Keratinocyte (primary cell): ENCODE results near the gene EXD2. TPM values are rescaled to one million over a fixed set of nuclear protein-coding genes. Genes with fewer than 3 reads are reported as not detected.

Source experiments
- DNase-seq: peaks from one replicate; pipeline ENCODE4 v3.0.0-alpha.2; 2011; ENCODE audit warnings: low read depth, missing footprints, low spot score
- FAIRE-seq: peaks from 2 replicates; lab custom pipeline; 2011; peaks lifted over from hg19 to GRCh38; lab: Jason Lieb, UNC
- H2AFZ ChIP-seq: 2 replicates; pipeline ENCODE4 v1.6.0; 2012; ENCODE audit warnings: low read length, control low read depth, inconsistent platforms; ENCODE audit not compliant: control insufficient read depth
- H3K27ac ChIP-seq: 2 replicates; pipeline ENCODE4 v1.5.1; 2011; ENCODE audit warnings: low read length; ENCODE audit not compliant: control insufficient read depth, insufficient read depth
- H3K27me3 ChIP-seq: 3 replicates; pipeline ENCODE4 v1.6.0; 2011; ENCODE audit warnings: low read length; ENCODE audit not compliant: control insufficient read depth, insufficient read depth; ENCODE audit errors: extremely low read depth
- H3K36me3 ChIP-seq, 2 experiments: 2 replicates in 1 of 2; 3 replicates in 1 of 2; pipeline ENCODE4 v1.5.1; 2011; ENCODE audit warnings: low read length in 2 of 2, mild to moderate bottlenecking in 1 of 2; ENCODE audit not compliant: control insufficient read depth in 2 of 2, insufficient read depth in 2 of 2; ENCODE audit errors: extremely low read depth in 1 of 2
- H3K4me1 ChIP-seq: 3 replicates; pipeline ENCODE4 v1.5.1; 2011; ENCODE audit warnings: low read length; ENCODE audit not compliant: control insufficient read depth, insufficient read depth; ENCODE audit errors: extremely low read depth
- H3K4me2 ChIP-seq: 3 replicates; pipeline ENCODE4 v1.6.0; 2011; ENCODE audit warnings: low read depth, low read length; ENCODE audit not compliant: control insufficient read depth, insufficient read depth; ENCODE audit errors: extremely low read depth
- H3K4me3 ChIP-seq, 3 experiments: fragments of 200-600 bp in 1 of 3; sonication (generic) in 1 of 3; 2 replicates in 2 of 3; 3 replicates in 1 of 3; pipeline ENCODE4 v1.5.1; 2011 to 2016; ENCODE audit warnings: low read length in 3 of 3, mild to moderate bottlenecking in 3 of 3, control low read depth in 2 of 3, inconsistent platforms in 1 of 3, low read depth in 1 of 3, mixed read lengths in 1 of 3, mixed run types in 1 of 3, moderate library complexity in 1 of 3; ENCODE audit not compliant: control insufficient read depth in 2 of 3, insufficient read depth in 2 of 3; ENCODE audit errors: extremely low read depth in 1 of 3
- H3K79me2 ChIP-seq: 2 replicates; pipeline ENCODE4 v1.6.0; 2012; ENCODE audit warnings: low read length; ENCODE audit not compliant: control insufficient read depth, insufficient read depth
- H3K9ac ChIP-seq: 3 replicates; pipeline ENCODE4 v1.6.0; 2011; ENCODE audit warnings: low read length; ENCODE audit not compliant: control insufficient read depth, insufficient read depth; ENCODE audit errors: extremely low read depth
- H3K9me1 ChIP-seq: 3 replicates; pipeline ENCODE4 v1.6.0; 2011; ENCODE audit warnings: low read length; ENCODE audit not compliant: control insufficient read depth, insufficient read depth; ENCODE audit errors: extremely low read depth
- H3K9me3 ChIP-seq: 2 replicates; pipeline ENCODE4 v1.5.1; 2012; ENCODE audit warnings: low read depth, low read length; ENCODE audit not compliant: control insufficient read depth
- H4K20me1 ChIP-seq: 3 replicates; pipeline ENCODE4 v1.6.0; 2011; ENCODE audit warnings: low read length; ENCODE audit not compliant: control insufficient read depth, insufficient read depth; ENCODE audit errors: extremely low read depth
- EZH2 ChIP-seq: IDR thresholded peaks from one replicate; pipeline ENCODE4 v1.6.1; 2012; ENCODE audit warnings: inconsistent platforms, mild to moderate bottlenecking, low read length, moderate library complexity
- dilution Hi-C: fragments of 300-500 bp; cut with MboI; formaldehyde crosslinking; loops from one replicate; pipeline ENCODE4 v1.7.0; 2020; ENCODE audit warnings: low sequenced_read_pairs; ENCODE audit not compliant: extremely low pct_ligation_motif_present
- polyA plus RNA-seq, 5 experiments: library from polyadenylated mRNA; depleted of rRNA in 3 of 5; stranded (reverse) in 3 of 5; stranded (forward) in 1 of 5; unstranded in 1 of 5; fragments of >200 nt; gene quantifications; 1 replicate in 1 of 5; 2 replicates in 3 of 5; 3 replicates in 1 of 5; pipeline versions ENCODE4 v1.2.1 to v1.2.3, GENCODE V29; 2011 to 2012; ENCODE audit warnings: missing spikeins in 2 of 5, low read depth in 1 of 5, low replicate concordance in 1 of 5
- TF ChIP-seq, protein P1 (sequence below), 3 experiments: IDR thresholded peaks in 1 of 3; conservative IDR thresholded peaks in 1 of 3; optimal IDR thresholded peaks in 1 of 3; 2 replicates in 2 of 3; 3 replicates in 1 of 3; pipeline versions ENCODE3 to v1.5.1; 2011; ENCODE audit warnings: low read length in 3 of 3, mild to moderate bottlenecking in 3 of 3, moderate library complexity in 2 of 3, control low read depth in 1 of 3, inconsistent platforms in 1 of 3; ENCODE audit not compliant: insufficient read depth in 2 of 3; ENCODE audit errors: extremely low read depth in 1 of 3

Gene EXD2
- polyA plus RNA-seq, 1 donor (not counting 4 experiments of a cell fraction or from before 2014, with no cell fraction given): 22.7 TPM

DNA sequence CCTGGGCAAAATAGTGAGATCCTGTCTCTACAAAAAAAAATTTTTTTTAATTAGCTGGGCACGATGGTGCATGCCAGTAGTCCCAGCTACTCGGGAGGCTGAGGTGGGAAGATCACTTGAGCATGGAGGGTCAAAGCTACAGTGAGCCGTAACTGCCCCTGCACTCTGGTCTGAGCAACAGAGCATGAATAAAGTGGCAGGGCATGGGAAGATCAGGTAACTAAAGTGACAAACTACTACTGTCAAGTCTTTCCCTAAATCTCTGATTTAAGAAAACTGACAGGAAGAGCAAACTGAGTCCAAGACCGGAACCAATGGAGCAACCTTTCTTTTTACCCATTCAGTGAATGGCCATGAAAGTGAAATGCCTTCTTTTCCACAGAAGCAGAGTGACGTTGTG is 49.2 kb upstream of the EXD2 start:
- Histone ChIP-seq H3K9ac (no peak overlapping the region), H3K4me1 (peaks cover 14% of the 10 kb centered on the region), H3K4me2 (no peak overlapping the region), H3K9me3 (no peaks in the 10 kb centered on the region), H4K20me1 (no peaks in the 10 kb centered on the region), H3K27me3 (no peaks in the 10 kb centered on the region), H3K27ac (no peak overlapping the region), H3K79me2 (peaks cover 63% of the 10 kb centered on the region), H2AFZ (no peak overlapping the region), H3K36me3 (peaks cover 0 to 4% of the 10 kb centered on the region in 2 experiments), H3K9me1 (peaks cover 5% of the 10 kb centered on the region), H3K4me3 (no peak overlapping the region)
- DNase-seq (no peak), FAIRE-seq (no peak)
- no peak for TF ChIP-seq EZH2
- TF ChIP-seq, protein P1, sequence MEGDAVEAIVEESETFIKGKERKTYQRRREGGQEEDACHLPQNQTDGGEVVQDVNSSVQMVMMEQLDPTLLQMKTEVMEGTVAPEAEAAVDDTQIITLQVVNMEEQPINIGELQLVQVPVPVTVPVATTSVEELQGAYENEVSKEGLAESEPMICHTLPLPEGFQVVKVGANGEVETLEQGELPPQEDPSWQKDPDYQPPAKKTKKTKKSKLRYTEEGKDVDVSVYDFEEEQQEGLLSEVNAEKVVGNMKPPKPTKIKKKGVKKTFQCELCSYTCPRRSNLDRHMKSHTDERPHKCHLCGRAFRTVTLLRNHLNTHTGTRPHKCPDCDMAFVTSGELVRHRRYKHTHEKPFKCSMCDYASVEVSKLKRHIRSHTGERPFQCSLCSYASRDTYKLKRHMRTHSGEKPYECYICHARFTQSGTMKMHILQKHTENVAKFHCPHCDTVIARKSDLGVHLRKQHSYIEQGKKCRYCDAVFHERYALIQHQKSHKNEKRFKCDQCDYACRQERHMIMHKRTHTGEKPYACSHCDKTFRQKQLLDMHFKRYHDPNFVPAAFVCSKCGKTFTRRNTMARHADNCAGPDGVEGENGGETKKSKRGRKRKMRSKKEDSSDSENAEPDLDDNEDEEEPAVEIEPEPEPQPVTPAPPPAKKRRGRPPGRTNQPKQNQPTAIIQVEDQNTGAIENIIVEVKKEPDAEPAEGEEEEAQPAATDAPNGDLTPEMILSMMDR (optimal IDR thresholded peaks at IDR 0.05 in 1 of 3, IDR thresholded peaks at IDR 0.05 in 1 of 3, conservative IDR thresholded peaks at IDR 0.05 in 1 of 3; ENCODE audit: extremely low read depth in 1 of 3, insufficient read depth in 2 of 3, low read length in 3 of 3): no peak
- dilution Hi-C loops: no loop called here

DNA sequence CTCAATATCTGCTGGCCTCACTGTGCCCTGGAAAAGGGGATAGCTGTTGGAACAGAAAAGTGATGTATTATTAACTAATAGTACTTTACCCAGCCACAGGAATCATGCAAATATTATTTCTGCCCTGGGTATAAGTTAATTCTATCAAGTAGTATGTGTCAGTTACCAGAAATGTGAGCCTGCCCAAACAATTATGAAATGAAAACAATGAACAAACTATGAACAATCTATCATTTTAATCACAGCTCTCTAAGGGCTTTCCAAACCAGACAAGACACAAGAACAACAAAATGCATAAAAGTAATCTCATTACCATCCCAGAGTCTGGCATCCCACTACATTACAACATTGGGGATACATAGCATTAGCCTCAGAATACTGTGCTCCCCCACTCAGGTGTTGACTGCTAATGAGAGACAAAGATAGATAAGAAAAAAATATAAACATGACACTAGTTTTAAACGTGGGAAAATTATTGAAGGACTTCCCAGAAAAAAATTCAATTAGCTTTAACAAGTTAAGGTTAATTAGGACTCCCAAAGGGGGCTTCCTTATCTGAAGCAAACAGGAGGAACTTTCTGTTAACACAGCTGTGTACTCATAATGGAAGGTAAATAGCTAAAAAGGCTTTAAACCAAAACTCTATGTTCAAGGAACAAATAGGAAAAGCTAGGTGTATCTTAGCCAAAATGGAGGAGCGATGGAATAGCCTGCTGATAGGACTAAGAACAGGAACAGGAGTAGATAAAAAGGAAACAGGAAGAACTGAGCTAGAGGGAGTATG is 41.6 kb upstream of the EXD2 start:
- TF ChIP-seq, protein P1 (optimal IDR thresholded peaks at IDR 0.05 in 1 of 3, IDR thresholded peaks at IDR 0.05 in 1 of 3, conservative IDR thresholded peaks at IDR 0.05 in 1 of 3; ENCODE audit: extremely low read depth in 1 of 3, insufficient read depth in 2 of 3, low read length in 3 of 3): no peak
- no peak for TF ChIP-seq EZH2
- H4K20me1 ChIP-seq: peaks cover 2% of the 10 kb centered on the region
- peak overlapping the region in 1 of 3 experiments; percentile 19 for H3K4me3 ChIP-seq
- no peaks in the 10 kb centered on the region for H3K9me3 ChIP-seq
- peak overlapping the region; percentile 4 for H3K4me2 ChIP-seq
- H3K4me1 ChIP-seq: peaks cover 29% of the 10 kb centered on the region
- H3K9ac ChIP-seq: no peak overlapping the region
- H3K27ac ChIP-seq: peak overlapping the region; percentile 18
- FAIRE-seq: no peak
- H3K9me1 ChIP-seq: no peaks in the 10 kb centered on the region
- H3K27me3 ChIP-seq: no peaks in the 10 kb centered on the region
- dilution Hi-C loops: no loop called here
- peaks cover 64% of the 10 kb centered on the region for H3K79me2 ChIP-seq
- peaks cover 0 to 8% of the 10 kb centered on the region in 2 experiments for H3K36me3 ChIP-seq
- no peak for DNase-seq
- no peak overlapping the region for H2AFZ ChIP-seq
